ENCODE results near the gene RANBP17.
A peak's percentile ranks its signal among the peaks of the same experiment; 100 is the strongest.
"Not testable (repeated sequence)": the region's sequence is repeated elsewhere in the genome, so short reads cannot be mapped to it uniquely, and the experiment has no call there.

Gene RANBP17

GRCh38 chr5:170885809-170886208 is 24.0 kb downstream of the RANBP17 start:
- Mint-ChIP-seq H3K27me3 (no peaks in the 10 kb centered on the region), H3K27ac (no peak overlapping the region), H3K36me3 (no peaks in the 10 kb centered on the region), H3K4me3 (no peak overlapping the region), H3K4me1 (no peaks in the 10 kb centered on the region), H3K9me3 (peaks cover 0 to 2% of the 10 kb centered on the region in 2 donors)
- DNase-seq, result no peak
- no peak for ATAC-seq (replicated peaks)

- no peak overlapping the region for H3K27ac Mint-ChIP-seq
- ATAC-seq (replicated peaks), result no peak
- no peaks in the 10 kb centered on the region for H3K4me1 Mint-ChIP-seq
Observed at GRCh38 chr5:170886210-170886894, 24.5 kb downstream of the RANBP17 start.

GRCh38 chr5:170892196-170892595 is 30.4 kb downstream of the RANBP17 start:
- no peaks in the 10 kb centered on the region for H3K36me3 Mint-ChIP-seq
- no peaks in the 10 kb centered on the region for H3K27me3 Mint-ChIP-seq
- no peaks in the 10 kb centered on the region for H3K9me3 Mint-ChIP-seq
- ATAC-seq (replicated peaks), result no peak
- no peak overlapping the region for H3K4me3 Mint-ChIP-seq
- H3K27ac Mint-ChIP-seq, result no peak overlapping the region
- DNase-seq, result no peak
- no peaks in the 10 kb centered on the region for H3K4me1 Mint-ChIP-seq

More at GRCh38 chr5:170886210-170886894, 24.5 kb downstream of the RANBP17 start:
- no peaks in the 10 kb centered on the region for H3K27me3 Mint-ChIP-seq
- no peak overlapping the region for H3K4me3 Mint-ChIP-seq
- no peak for DNase-seq
- peaks cover 0 to 2% of the 10 kb centered on the region in 2 donors for H3K9me3 Mint-ChIP-seq
- no peaks in the 10 kb centered on the region for H3K36me3 Mint-ChIP-seq

GRCh38 chr5:170894665-170895064 is 32.8 kb downstream of the RANBP17 start:
- Mint-ChIP-seq H3K9me3 (peaks cover 0 to 5% of the 10 kb centered on the region in 2 donors), H3K4me1 (no peaks in the 10 kb centered on the region), H3K27ac (no peak overlapping the region), H3K36me3 (peaks cover 0 to 3% of the 10 kb centered on the region in 2 donors), H3K4me3 (no peak overlapping the region), H3K27me3 (no peaks in the 10 kb centered on the region)
- DNase-seq (no peak), ATAC-seq (replicated peaks) (no peak)

- Mint-ChIP-seq H3K4me3 (no peak overlapping the region), H3K27me3 (no peaks in the 10 kb centered on the region), H3K4me1 (no peaks in the 10 kb centered on the region), H3K9me3 (peaks cover 13 to 14% of the 10 kb centered on the region in 2 donors), H3K27ac (no peak overlapping the region), H3K36me3 (peaks cover 0 to 3% of the 10 kb centered on the region in 2 donors)
- no peak for DNase-seq
- ATAC-seq (replicated peaks), result no peak
Observed at GRCh38 chr5:170896779-170897178, 35.0 kb downstream of the RANBP17 start.

- Mint-ChIP-seq H3K4me1 (no peaks in the 10 kb centered on the region), H3K27ac (no peak overlapping the region), H3K27me3 (no peaks in the 10 kb centered on the region), H3K4me3 (no peak overlapping the region), H3K36me3 (peaks cover 0 to 3% of the 10 kb centered on the region in 2 donors), H3K9me3 (peaks cover 11 to 17% of the 10 kb centered on the region in 2 donors)
- ATAC-seq (replicated peaks), result no peak
- no peak for DNase-seq
Observed at GRCh38 chr5:170903075-170903474, 41.3 kb downstream of the RANBP17 start.

GRCh38 chr5:170907758-170908157 is 45.9 kb downstream of the RANBP17 start:
- Mint-ChIP-seq H3K9me3 (no peaks in the 10 kb centered on the region), H3K27me3 (no peaks in the 10 kb centered on the region), H3K36me3 (no peaks in the 10 kb centered on the region), H3K27ac (no peak overlapping the region), H3K4me1 (no peaks in the 10 kb centered on the region), H3K4me3 (no peak overlapping the region)
- DNase-seq (no peak), ATAC-seq (replicated peaks) (peak; percentile 38 to 41)

- Mint-ChIP-seq H3K27ac (no peak overlapping the region), H3K27me3 (no peaks in the 10 kb centered on the region), H3K4me1 (no peaks in the 10 kb centered on the region), H3K36me3 (no peaks in the 10 kb centered on the region), H3K4me3 (no peak overlapping the region), H3K9me3 (no peaks in the 10 kb centered on the region)
- ATAC-seq (replicated peaks) (no peak), DNase-seq (no peak)
Observed at GRCh38 chr5:170913573-170913972, 51.8 kb downstream of the RANBP17 start.

GRCh38 chr5:170917113-170917512 is 55.3 kb downstream of the RANBP17 start:
- ATAC-seq (replicated peaks) (no peak), DNase-seq (no peak)
- no peaks in the 10 kb centered on the region for H3K36me3 Mint-ChIP-seq
- no peak overlapping the region for H3K4me3 Mint-ChIP-seq
- H3K27ac Mint-ChIP-seq, result no peak overlapping the region
- no peaks in the 10 kb centered on the region for H3K27me3 Mint-ChIP-seq
- no peaks in the 10 kb centered on the region for H3K4me1 Mint-ChIP-seq
- peaks cover 0 to 3% of the 10 kb centered on the region in 2 donors for H3K9me3 Mint-ChIP-seq

GRCh38 chr5:170920196-170920595 is 58.4 kb downstream of the RANBP17 start:
- DNase-seq (no peak), ATAC-seq (replicated peaks) (no peak)
- Mint-ChIP-seq H3K36me3 (no peaks in the 10 kb centered on the region), H3K4me3 (no peak overlapping the region), H3K27me3 (no peaks in the 10 kb centered on the region), H3K27ac (no peak overlapping the region), H3K9me3 (peaks cover 0 to 3% of the 10 kb centered on the region in 2 donors), H3K4me1 (no peaks in the 10 kb centered on the region)

GRCh38 chr5:170922331-170922730 is 60.5 kb downstream of the RANBP17 start:
- H3K27me3 Mint-ChIP-seq, result not testable (repeated sequence)

GRCh38 chr5:170923910-170924620 is 62.2 kb downstream of the RANBP17 start:
- peaks cover 0 to 3% of the 10 kb centered on the region in 2 donors for H3K9me3 Mint-ChIP-seq
- DNase-seq, result no peak
- no peaks in the 10 kb centered on the region for H3K4me1 Mint-ChIP-seq
- no peaks in the 10 kb centered on the region for H3K36me3 Mint-ChIP-seq
- ATAC-seq (replicated peaks), result no peak
- H3K4me3 Mint-ChIP-seq, result no peak overlapping the region
- H3K27ac Mint-ChIP-seq, result no peak overlapping the region
- H3K27me3 Mint-ChIP-seq, result no peaks in the 10 kb centered on the region

More at GRCh38 chr5:170922331-170922730, 60.5 kb downstream of the RANBP17 start:
- not testable (repeated sequence) for H3K4me3 Mint-ChIP-seq; H3K9me3 Mint-ChIP-seq; ATAC-seq (replicated peaks); H3K4me1 Mint-ChIP-seq; H3K27ac Mint-ChIP-seq; DNase-seq; H3K36me3 Mint-ChIP-seq

GRCh38 chr5:170935534-170936218 is 73.9 kb downstream of the RANBP17 start:
- H3K27ac Mint-ChIP-seq; H3K36me3 Mint-ChIP-seq; H3K4me3 Mint-ChIP-seq; H3K27me3 Mint-ChIP-seq; ATAC-seq (replicated peaks); H3K4me1 Mint-ChIP-seq; DNase-seq: not testable (repeated sequence)
- H3K9me3 Mint-ChIP-seq, result peaks cover 8 to 11% of the 10 kb centered on the region in 2 donors

GRCh38 chr5:170937072-170937471 is 75.3 kb downstream of the RANBP17 start:
- DNase-seq (no peak), ATAC-seq (replicated peaks) (no peak)
- no peak overlapping the region for H3K27ac Mint-ChIP-seq
- H3K9me3 Mint-ChIP-seq, result peaks cover 8 to 10% of the 10 kb centered on the region in 2 donors
- no peak overlapping the region for H3K4me3 Mint-ChIP-seq
- peaks cover 0 to 5% of the 10 kb centered on the region in 2 donors for H3K27me3 Mint-ChIP-seq
- no peaks in the 10 kb centered on the region for H3K4me1 Mint-ChIP-seq
- H3K36me3 Mint-ChIP-seq, result no peaks in the 10 kb centered on the region
